Fibroblast of skin of scalp (primary cell): ENCODE results near the gene MTFR2. TPM values are rescaled to one million over a fixed set of nuclear protein-coding genes. Genes with fewer than 3 reads are reported as not detected.

ENCODE experiments used
- DNase-seq: peaks from one replicate; pipeline ENCODE4 v3.0.0-alpha.2; 2013
- polyA plus RNA-seq, 2 experiments: library from polyadenylated mRNA; unstranded; fragments of 120-200 nt; gene quantifications; one replicate each; pipeline ENCODE4 v1.2.1, GENCODE V29; 2013; ENCODE audit not compliant: insufficient read length in 2 of 2

Gene MTFR2
- polyA plus RNA-seq (2013, experiment 1 of 2; ENCODE audit: insufficient read length), result 3.3 TPM
- 3.2 TPM for polyA plus RNA-seq (2013, experiment 2 of 2; ENCODE audit: insufficient read length)

- DNase-seq, result peak; percentile 99
These were observed at the start of gene MTFR2 for GRCh38 chr6:136249811-136250685. MTFR2 (minus strand) TSS chr6:136250311; CDS start chr6:136249099, 1,212 bp downstream.

GRCh38 chr6:136294621-136295020 is 44.5 kb upstream of the MTFR2 start:
- DNase-seq, result no peak

GRCh38 chr6:136290410-136291010 is 40.4 kb upstream of the MTFR2 start:
- peak; percentile 92 for DNase-seq

GRCh38 chr6:136289579-136290409 is 39.7 kb upstream of the MTFR2 start, which contains the start of gene BCLAF1:
BCLAF1 (minus strand) TSS chr6:136289846; CDS start chr6:136279866, 9,980 bp downstream.
- peak; percentile 100 for DNase-seq

GRCh38 chr6:136289327-136289578 is 39.1 kb upstream of the MTFR2 start:
- peak; percentile 91 for DNase-seq

- peak; percentile 89 for DNase-seq
These were observed 38.6 kb upstream of the MTFR2 start for GRCh38 chr6:136288566-136289326.

- DNase-seq, result peak; percentile 27
These were observed 34.8 kb upstream of the MTFR2 start for GRCh38 chr6:136284909-136285308.

GRCh38 chr6:136282906-136283305 is 32.8 kb upstream of the MTFR2 start:
- no peak for DNase-seq

GRCh38 chr6:136280032-136280609 is 30.0 kb upstream of the MTFR2 start:
- no peak for DNase-seq

GRCh38 chr6:136274062-136274461 is 24.0 kb upstream of the MTFR2 start:
- no peak for DNase-seq

- no peak for DNase-seq
These were observed 15.0 kb upstream of the MTFR2 start for GRCh38 chr6:136265101-136265500.

- no peak for DNase-seq
These were observed 12.8 kb upstream of the MTFR2 start for GRCh38 chr6:136262940-136263339.

GRCh38 chr6:136254851-136255466 is 4.8 kb upstream of the MTFR2 start:
- DNase-seq, result no peak

GRCh38 chr6:136253734-136254133 is 3.6 kb upstream of the MTFR2 start:
- no peak for DNase-seq

- no peak for DNase-seq
These were observed 2.3 kb upstream of the MTFR2 start for GRCh38 chr6:136252441-136252840.

GRCh38 chr6:136251394-136251793 is 1.3 kb upstream of the MTFR2 start:
- no peak for DNase-seq

- no peak for DNase-seq
These were observed 536 bp upstream of the MTFR2 start for GRCh38 chr6:136250686-136251008.

- no peak for DNase-seq
These were observed 775 bp downstream of the MTFR2 start for GRCh38 chr6:136249336-136249735.

GRCh38 chr6:136244061-136244616 is 6.0 kb downstream of the MTFR2 start:
- no peak for DNase-seq

- no peak for DNase-seq
These were observed 13.4 kb downstream of the MTFR2 start for GRCh38 chr6:136236466-136237293.
